SU-DHL-6 (cell line): ENCODE results near the gene CACNA1C.

Experiments
- H2AFZ ChIP-seq: fragments of 200-600 bp; sonication (generic); 2 replicates; pipeline ENCODE4 v1.6.1; 2014; ENCODE audit warnings: low read depth, mild to moderate bottlenecking, moderate library complexity, mixed read lengths, antibody characterized with exemption, low read length; ENCODE audit not compliant: severe bottlenecking
- H3F3A ChIP-seq: fragments of 200-600 bp; shearing (Covaris generic); 2 replicates; pipeline ENCODE4 v1.6.0; 2016; ENCODE audit warnings: antibody characterized with exemption, mild to moderate bottlenecking; ENCODE audit not compliant: insufficient read depth
- H3K27ac ChIP-seq: fragments of 200-600 bp; sonication (generic); 2 replicates; pipeline ENCODE4 v1.5.1; 2016; ENCODE audit warnings: low read depth, mild to moderate bottlenecking, low read length, moderate library complexity, mixed read lengths
- H3K27me3 ChIP-seq: fragments of 200-600 bp; sonication (generic), shearing (Covaris generic); 2 replicates; pipeline ENCODE4 v1.6.0; 2014; ENCODE audit warnings: mild to moderate bottlenecking, low read length
- H3K36me3 ChIP-seq: fragments of 200-600 bp; sonication (generic); 2 replicates; pipeline ENCODE4 v1.6.1; 2014; ENCODE audit warnings: mild to moderate bottlenecking, low read length, mixed read lengths
- H3K4me2 ChIP-seq: fragments of 300-600, 200-600 bp; shearing (Covaris generic), sonication (generic); 2 replicates; pipeline ENCODE4 v1.6.0; 2014; ENCODE audit warnings: low read length, low read depth, mild to moderate bottlenecking; ENCODE audit not compliant: poor library complexity, severe bottlenecking
- H3K4me3 ChIP-seq: fragments of 200-600 bp; sonication (generic); 2 replicates; pipeline ENCODE4 v1.5.1; 2014; ENCODE audit warnings: antibody characterized with exemption, low read length, mild to moderate bottlenecking, mixed read lengths; ENCODE audit not compliant: insufficient read depth, poor library complexity, severe bottlenecking
- H3K79me2 ChIP-seq: fragments of 200-600 bp; sonication (generic); 2 replicates; pipeline ENCODE4 v1.6.1; 2014; ENCODE audit warnings: mild to moderate bottlenecking, low read length, moderate library complexity; ENCODE audit not compliant: insufficient read depth
- H3K9ac ChIP-seq: fragments of 200-600 bp; sonication (generic); 2 replicates; pipeline ENCODE4 v1.7.0; 2014; ENCODE audit warnings: mild to moderate bottlenecking, low read length
- H3K9me2 ChIP-seq: fragments of 200-600 bp; sonication (generic); replicated peaks from 2 replicates; pipeline ENCODE4 v1.6.1; 2014; ENCODE audit warnings: low read length; ENCODE audit not compliant: insufficient read depth
- H3K9me3 ChIP-seq: fragments of 200-600 bp; sonication (generic); 2 replicates; pipeline ENCODE4 v1.6.1; 2014; ENCODE audit warnings: low read length, mixed read lengths; ENCODE audit not compliant: insufficient read depth
- H4K20me1 ChIP-seq: fragments of 200-600 bp; sonication (generic); 2 replicates; pipeline ENCODE4 v1.6.1; 2014; ENCODE audit warnings: low read depth, mild to moderate bottlenecking, antibody characterized with exemption, low read length, moderate library complexity, mixed read lengths
- EZH2phosphoT487 ChIP-seq: fragments of 200-600 bp; sonication (generic), shearing (Covaris generic); conservative IDR thresholded peaks from 2 replicates; pipeline ENCODE4 v1.6.1; 2018; ENCODE audit warnings: mild to moderate bottlenecking, antibody characterized with exemption, low read length, moderate library complexity, mixed read lengths
- TF ChIP-seq, protein P1 (sequence below): fragments of 200-600 bp; sonication (generic); IDR thresholded peaks from one replicate; pipeline ENCODE4 v1.5.1; 2017; ENCODE audit warnings: antibody characterized with exemption, mild to moderate bottlenecking, low read length, moderate library complexity; ENCODE audit not compliant: insufficient read depth, poor library complexity, severe bottlenecking

CACNA1C gene

DNA sequence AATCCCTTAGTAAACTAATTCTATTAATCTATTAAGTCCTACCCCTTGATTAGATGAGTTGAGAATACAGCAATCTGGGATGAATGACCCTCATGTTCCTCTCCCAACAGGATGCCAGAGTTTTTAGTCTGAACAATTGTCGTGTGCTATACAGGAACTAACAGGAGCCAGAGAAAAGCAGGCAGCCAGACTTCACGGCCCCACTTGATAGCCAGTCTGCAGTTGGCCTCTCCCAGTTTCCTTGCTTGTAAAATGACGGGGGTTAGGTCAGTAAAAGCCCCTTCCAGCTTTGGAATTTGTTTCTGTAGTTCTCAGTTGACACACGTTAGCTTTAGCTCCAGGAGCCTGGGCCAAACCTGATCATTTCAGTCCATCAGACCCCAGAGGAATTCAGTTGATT, 475.2 kb downstream of the CACNA1C start:
- Histone ChIP-seq H3K4me2 (no peak overlapping the region), H4K20me1 (no peaks in the 10 kb centered on the region), H3K79me2 (no peaks in the 10 kb centered on the region), H2AFZ (no peak overlapping the region), H3K27ac (no peak overlapping the region), H3K9ac (no peak overlapping the region), H3K4me3 (no peak overlapping the region), H3K27me3 (no peaks in the 10 kb centered on the region), H3K9me2 (no peaks in the 10 kb centered on the region), H3K36me3 (no peaks in the 10 kb centered on the region), H3F3A (no peaks in the 10 kb centered on the region), H3K9me3 (no peaks in the 10 kb centered on the region)
- TF ChIP-seq EZH2phosphoT487, result no peak
- TF ChIP-seq, protein P1, sequence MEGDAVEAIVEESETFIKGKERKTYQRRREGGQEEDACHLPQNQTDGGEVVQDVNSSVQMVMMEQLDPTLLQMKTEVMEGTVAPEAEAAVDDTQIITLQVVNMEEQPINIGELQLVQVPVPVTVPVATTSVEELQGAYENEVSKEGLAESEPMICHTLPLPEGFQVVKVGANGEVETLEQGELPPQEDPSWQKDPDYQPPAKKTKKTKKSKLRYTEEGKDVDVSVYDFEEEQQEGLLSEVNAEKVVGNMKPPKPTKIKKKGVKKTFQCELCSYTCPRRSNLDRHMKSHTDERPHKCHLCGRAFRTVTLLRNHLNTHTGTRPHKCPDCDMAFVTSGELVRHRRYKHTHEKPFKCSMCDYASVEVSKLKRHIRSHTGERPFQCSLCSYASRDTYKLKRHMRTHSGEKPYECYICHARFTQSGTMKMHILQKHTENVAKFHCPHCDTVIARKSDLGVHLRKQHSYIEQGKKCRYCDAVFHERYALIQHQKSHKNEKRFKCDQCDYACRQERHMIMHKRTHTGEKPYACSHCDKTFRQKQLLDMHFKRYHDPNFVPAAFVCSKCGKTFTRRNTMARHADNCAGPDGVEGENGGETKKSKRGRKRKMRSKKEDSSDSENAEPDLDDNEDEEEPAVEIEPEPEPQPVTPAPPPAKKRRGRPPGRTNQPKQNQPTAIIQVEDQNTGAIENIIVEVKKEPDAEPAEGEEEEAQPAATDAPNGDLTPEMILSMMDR, result no peak

DNA sequence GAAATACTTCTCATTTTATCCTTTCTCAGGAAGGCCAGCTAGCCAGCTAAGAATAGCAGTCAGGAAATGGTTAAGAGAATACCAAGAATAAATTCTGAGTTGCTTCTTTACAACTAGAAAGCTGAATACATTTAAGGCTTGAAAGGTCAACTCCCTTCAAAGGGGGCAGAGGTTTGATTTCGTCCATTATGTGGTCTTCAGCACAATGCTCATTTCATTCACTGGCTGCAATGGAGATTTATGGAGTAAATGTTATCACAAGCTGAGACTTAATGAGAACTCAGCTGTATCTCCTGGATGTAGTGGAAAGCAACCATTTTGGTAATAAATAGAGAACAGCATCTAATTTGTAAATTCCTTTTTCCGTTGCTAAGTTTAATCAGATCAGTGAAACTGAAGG, 477.0 kb downstream of the CACNA1C start:
- Histone ChIP-seq H3K4me2 (no peak overlapping the region), H4K20me1 (no peaks in the 10 kb centered on the region), H3K9me3 (no peaks in the 10 kb centered on the region), H2AFZ (no peak overlapping the region), H3F3A (no peaks in the 10 kb centered on the region), H3K27me3 (no peaks in the 10 kb centered on the region), H3K4me3 (no peak overlapping the region), H3K27ac (no peak overlapping the region), H3K36me3 (no peaks in the 10 kb centered on the region), H3K79me2 (no peaks in the 10 kb centered on the region), H3K9me2 (no peaks in the 10 kb centered on the region), H3K9ac (no peak overlapping the region)
- TF ChIP-seq, protein P1, result no peak
- no peak for TF ChIP-seq EZH2phosphoT487

DNA sequence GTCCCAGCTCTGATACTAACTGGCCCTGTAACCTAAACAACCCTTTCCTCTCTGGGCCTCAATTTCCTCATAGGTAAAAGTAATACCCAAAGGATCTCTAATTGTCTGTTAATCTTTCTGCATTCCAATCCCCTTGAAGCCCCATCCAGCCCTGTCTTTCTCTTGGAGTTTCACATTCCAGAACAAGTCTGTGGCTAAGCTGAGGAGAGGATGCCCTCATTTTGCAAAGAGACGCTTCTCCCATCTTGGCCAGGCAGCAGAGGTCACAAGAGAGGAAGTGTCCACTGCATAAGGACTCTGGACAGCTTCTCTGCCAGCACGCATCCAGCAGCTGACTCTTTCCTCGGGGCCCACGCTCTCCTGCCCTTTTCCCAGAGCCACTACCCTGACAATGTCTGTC, 478.6 kb downstream of the CACNA1C start:
- no peaks in the 10 kb centered on the region for H3K9me2 ChIP-seq
- TF ChIP-seq, protein P1, result no peak
- TF ChIP-seq EZH2phosphoT487, result no peak
- H3K27ac ChIP-seq, result no peak overlapping the region
- no peaks in the 10 kb centered on the region for H3K9me3 ChIP-seq
- H3K4me2 ChIP-seq, result no peak overlapping the region
- no peaks in the 10 kb centered on the region for H4K20me1 ChIP-seq
- no peak overlapping the region for H2AFZ ChIP-seq
- no peak overlapping the region for H3K4me3 ChIP-seq
- H3K36me3 ChIP-seq, result no peaks in the 10 kb centered on the region
- no peaks in the 10 kb centered on the region for H3K27me3 ChIP-seq
- no peaks in the 10 kb centered on the region for H3F3A ChIP-seq
- H3K9ac ChIP-seq, result no peak overlapping the region
- H3K79me2 ChIP-seq, result no peaks in the 10 kb centered on the region
